ENCODE measurements around the gene TNFAIP1. TPM values are rescaled to one million over a fixed set of nuclear protein-coding genes. Genes with fewer than 3 reads are reported as not detected.
A peak's percentile ranks its signal among the peaks of the same experiment; 100 is the strongest.
"Not testable (repeated sequence)": the region's sequence is repeated elsewhere in the genome, so short reads cannot be mapped to it uniquely, and the experiment has no call there.

The TNFAIP1 gene, protein sequence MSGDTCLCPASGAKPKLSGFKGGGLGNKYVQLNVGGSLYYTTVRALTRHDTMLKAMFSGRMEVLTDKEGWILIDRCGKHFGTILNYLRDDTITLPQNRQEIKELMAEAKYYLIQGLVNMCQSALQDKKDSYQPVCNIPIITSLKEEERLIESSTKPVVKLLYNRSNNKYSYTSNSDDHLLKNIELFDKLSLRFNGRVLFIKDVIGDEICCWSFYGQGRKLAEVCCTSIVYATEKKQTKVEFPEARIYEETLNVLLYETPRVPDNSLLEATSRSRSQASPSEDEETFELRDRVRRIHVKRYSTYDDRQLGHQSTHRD
- 10 to 100 TPM; 26.2 to 32.1 TPM for total RNA-seq
- polyA plus RNA-seq = 10 to 100 TPM in 1 of 2 donors, 1 to 10 TPM in 1; 4.1 to 16.1 TPM

DNA sequence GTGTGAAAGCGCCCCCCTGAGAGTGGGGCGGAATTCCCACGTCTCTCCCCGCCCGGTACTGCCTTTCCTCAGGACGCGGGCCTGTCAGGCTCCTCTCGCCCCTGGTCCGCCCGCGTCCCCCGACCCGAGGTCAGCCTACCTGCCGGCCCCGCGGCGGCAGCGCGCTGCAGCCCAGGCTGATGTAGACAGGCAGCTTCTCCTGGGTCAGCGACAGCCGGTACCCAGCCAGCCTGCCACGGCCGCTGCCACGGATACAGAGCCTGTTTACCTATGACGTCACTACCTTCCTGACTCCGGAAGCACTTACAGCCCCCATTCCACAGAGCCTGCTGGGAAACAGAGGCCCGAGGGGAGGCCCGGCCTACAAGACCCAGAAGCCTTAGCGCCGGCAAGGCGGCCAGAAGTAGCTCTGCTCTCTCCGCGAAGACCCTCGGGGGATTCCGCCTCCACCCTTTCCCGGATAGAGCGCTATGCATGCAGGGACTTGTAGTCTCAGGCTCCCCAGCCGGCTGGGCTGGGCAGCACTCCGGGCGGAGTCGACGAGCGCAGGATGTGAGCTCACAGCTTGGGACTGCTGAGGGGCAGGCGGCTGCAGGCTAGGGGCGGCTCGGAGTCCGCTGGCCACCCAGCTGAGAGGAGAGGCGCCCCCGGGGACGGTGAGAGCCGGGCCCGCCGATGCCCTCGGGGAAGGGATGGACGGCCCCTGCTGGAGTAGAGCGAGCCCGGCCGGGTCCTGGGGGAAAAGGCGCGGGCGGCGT lies at the start of gene TNFAIP1, which contains the start of gene IFT20:
Gene TNFAIP1 (plus strand): TSS at position 561 of the 758 bp plus-strand sequence. CDS start 3,761 bp downstream, outside the sequence.
Gene IFT20 (minus strand): TSS at position 272 of the 758 bp plus-strand sequence. CDS start 3,487 bp downstream, outside the sequence.
- Histone ChIP-seq H3K9me3 (ENCODE audit: control insufficient read depth in 1 of 2, low read length in 2 of 2) (no peaks in the 10 kb centered on the region), H3K27ac (ENCODE audit: low read depth, low read length) (peak within 1 kb of the TSS; percentile 93), H3K27me3 (ENCODE audit: insufficient read depth, low read length) (no peaks in the 10 kb centered on the region), H3K36me3 (ENCODE audit: insufficient read depth, low read length) (peaks cover 12% of the 10 kb centered on the region), H3K4me1 (ENCODE audit: insufficient read depth, low read length) (peaks cover 30% of the 10 kb centered on the region), H3K4me3 (ENCODE audit: low read length in 2 of 2) (peak within 1 kb of the TSS; percentile 86 to 95)
- no peaks in the 10 kb centered on the region for H3K27me3 Mint-ChIP-seq
- peak within 1 kb of the TSS; percentile 97 to 98 (median 97) for H3K27ac Mint-ChIP-seq
- peaks cover 3 to 30% of the 10 kb centered on the region in 2 donors for H3K36me3 Mint-ChIP-seq
- peaks cover 29 to 66% (median 42%) of the 10 kb centered on the region in 4 donors for H3K4me1 Mint-ChIP-seq
- CTCF ChIA-PET (ENCODE audit: partially characterized antibody) = interaction anchor here (0.8 to 2.0 kb wide), 12 partner anchors 9 to 529 kb away, joined by 3 to 17 read pairs (median 4); partner anchors contain the start of genes POLDIP2 and PROCA1
- intact Hi-C loops (cut with micrococcal nuclease) = loop anchor here (1.0 kb wide), 4 partner anchors 16 to 84 kb away; partner anchors contain the start of genes POLDIP2, SARM1 and TMEM97
- POLR2A ChIA-PET (ENCODE audit: partially characterized antibody) = interaction anchor here (0.6 to 4.7 kb wide), 26 partner anchors 11 to 958 kb away, joined by 3 to 130 read pairs (median 4); partner anchors contain the start of genes BLTP2, LYRM9, NUFIP2 and PHF12
- H3K9me3 Mint-ChIP-seq = no peaks in the 10 kb centered on the region
- peak within 1 kb of the TSS; percentile 95 to 98 (median 97) for H3K4me3 Mint-ChIP-seq
- DNase-seq = peak; percentile 96 to 100 (median 99)

DNA sequence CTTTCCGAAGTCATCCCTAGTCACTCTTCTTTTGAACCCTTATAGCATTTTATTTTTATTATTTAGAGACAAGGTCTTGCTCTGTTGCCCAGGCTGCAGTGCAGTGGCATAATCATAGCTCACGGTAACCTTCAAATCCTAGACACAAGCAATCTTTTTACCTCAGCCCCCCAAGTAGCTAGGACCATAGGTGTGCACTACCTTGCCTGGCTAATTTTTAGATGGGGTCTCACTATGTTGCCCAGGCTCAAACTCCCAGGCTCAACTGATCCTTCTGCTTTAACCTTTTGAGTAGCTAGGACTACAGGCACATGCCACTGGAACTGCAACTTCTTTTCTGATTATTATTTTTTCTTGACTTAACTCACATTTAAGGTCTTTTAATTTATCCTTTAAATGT lies 49.6 kb upstream of the TNFAIP1 start:
- Mint-ChIP-seq H3K36me3 (no peaks in the 10 kb centered on the region), H3K27me3 (no peaks in the 10 kb centered on the region), H3K27ac (no peak overlapping the region), H3K4me1 (no peaks in the 10 kb centered on the region), H3K9me3 (no peaks in the 10 kb centered on the region), H3K4me3 (no peak overlapping the region)
- intact Hi-C loops (cut with micrococcal nuclease) = no loop called here
- Histone ChIP-seq H3K4me3 (ENCODE audit: low read length in 2 of 2) (no peak overlapping the region), H3K4me1 (ENCODE audit: insufficient read depth, low read length) (no peaks in the 10 kb centered on the region), H3K36me3 (ENCODE audit: insufficient read depth, low read length) (no peaks in the 10 kb centered on the region), H3K27ac (ENCODE audit: low read depth, low read length) (no peak overlapping the region), H3K27me3 (ENCODE audit: insufficient read depth, low read length) (no peaks in the 10 kb centered on the region), H3K9me3 (ENCODE audit: control insufficient read depth in 1 of 2, low read length in 2 of 2) (no peaks in the 10 kb centered on the region)
- CTCF ChIA-PET (ENCODE audit: partially characterized antibody) = interaction anchor here (1.7 kb wide), 1 partner anchor 10 kb away, joined by 3 read pairs; no protein-coding TSS in a partner anchor
- DNase-seq = no peak
- POLR2A ChIA-PET (ENCODE audit: partially characterized antibody) = interaction anchor here (1.0 kb wide), 1 partner anchor 14 kb away, joined by 3 read pairs; no protein-coding TSS in a partner anchor

DNA sequence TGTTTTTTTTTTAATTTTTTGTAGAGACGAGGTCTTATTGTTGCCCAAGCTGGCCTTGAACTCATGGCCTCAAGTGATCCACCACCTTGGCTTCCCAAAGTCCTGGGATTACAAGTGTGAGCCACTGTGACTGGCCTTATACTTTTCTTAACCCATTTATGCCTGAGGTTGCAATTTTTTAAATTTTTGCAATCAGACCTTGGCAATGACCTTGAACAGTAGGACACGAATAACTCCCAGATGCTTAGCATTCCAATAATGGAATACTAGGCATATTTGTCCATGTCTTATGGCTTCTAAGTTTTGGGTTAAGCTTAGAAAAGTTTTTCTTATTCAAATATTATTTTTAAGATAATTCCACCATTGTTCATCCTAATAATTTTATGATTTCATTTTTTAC lies 44.9 kb upstream of the TNFAIP1 start:
- ChIA-PET POLR2A (ENCODE audit: partially characterized antibody) (no interaction called here), CTCF (ENCODE audit: partially characterized antibody) (interaction anchor here (2.4 kb wide), 1 partner anchor 39 kb away, joined by 5 read pairs; no protein-coding TSS in a partner anchor)
- Histone ChIP-seq H3K27me3 (ENCODE audit: insufficient read depth, low read length) (no peaks in the 10 kb centered on the region), H3K4me1 (ENCODE audit: insufficient read depth, low read length) (no peaks in the 10 kb centered on the region), H3K27ac (ENCODE audit: low read depth, low read length) (no peak overlapping the region), H3K36me3 (ENCODE audit: insufficient read depth, low read length) (no peaks in the 10 kb centered on the region), H3K4me3 (ENCODE audit: low read length in 2 of 2) (no peak overlapping the region), H3K9me3 (ENCODE audit: control insufficient read depth in 1 of 2, low read length in 2 of 2) (no peaks in the 10 kb centered on the region)
- intact Hi-C loops (cut with micrococcal nuclease) = no loop called here
- Mint-ChIP-seq H3K4me1 (no peaks in the 10 kb centered on the region), H3K27me3 (peaks cover 4% of the 10 kb centered on the region in 2 donors), H3K27ac (no peak overlapping the region), H3K4me3 (no peak overlapping the region), H3K36me3 (no peaks in the 10 kb centered on the region), H3K9me3 (no peaks in the 10 kb centered on the region)
- DNase-seq = no peak

DNA sequence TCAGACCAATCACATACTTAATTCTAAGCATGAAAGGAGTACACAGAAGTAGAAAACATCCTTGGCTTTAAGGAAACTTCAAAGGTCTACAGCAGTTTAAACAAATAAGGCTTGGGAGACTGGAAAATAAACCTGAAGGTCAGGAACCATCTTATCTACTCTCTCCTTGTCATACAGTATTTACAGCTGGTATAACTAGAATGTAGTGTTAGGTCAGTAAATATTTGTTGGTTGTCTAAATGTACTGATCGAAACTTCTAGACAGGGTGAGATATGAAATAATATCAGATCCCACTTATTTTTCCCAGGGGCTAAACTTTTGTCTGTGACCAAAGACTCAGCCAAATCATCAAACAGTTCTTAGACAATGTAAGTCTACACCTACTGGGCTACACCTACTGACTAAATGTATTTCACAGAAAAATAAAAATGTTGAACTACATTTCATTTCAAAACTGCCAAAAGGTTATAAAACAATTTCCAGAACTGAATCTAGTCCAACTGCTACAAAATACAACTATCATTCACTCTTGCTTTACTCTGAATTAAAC lies 43.7 kb upstream of the TNFAIP1 start:
- peaks cover 4% of the 10 kb centered on the region in 2 donors for H3K27me3 Mint-ChIP-seq
- no peak overlapping the region for H3K27ac ChIP-seq (ENCODE audit: low read depth, low read length)
- no peak overlapping the region for H3K4me3 ChIP-seq (ENCODE audit: low read length in 2 of 2)
- POLR2A ChIA-PET (ENCODE audit: partially characterized antibody) = no interaction called here
- H3K36me3 ChIP-seq (ENCODE audit: insufficient read depth, low read length) = no peaks in the 10 kb centered on the region
- CTCF ChIA-PET (ENCODE audit: partially characterized antibody) = interaction anchor here (1.5 to 2.4 kb wide), 2 partner anchors 36 to 41 kb away, joined by 3 to 5 read pairs; no protein-coding TSS in a partner anchor
- no peaks in the 10 kb centered on the region for H3K36me3 Mint-ChIP-seq
- H3K4me3 Mint-ChIP-seq = no peak overlapping the region
- DNase-seq = no peak
- no peak overlapping the region for H3K27ac Mint-ChIP-seq
- H3K4me1 ChIP-seq (ENCODE audit: insufficient read depth, low read length) = no peaks in the 10 kb centered on the region
- no peaks in the 10 kb centered on the region for H3K9me3 ChIP-seq (ENCODE audit: control insufficient read depth in 1 of 2, low read length in 2 of 2)
- H3K4me1 Mint-ChIP-seq = no peaks in the 10 kb centered on the region
- H3K9me3 Mint-ChIP-seq = no peaks in the 10 kb centered on the region
- intact Hi-C loops (cut with micrococcal nuclease) = no loop called here
- no peaks in the 10 kb centered on the region for H3K27me3 ChIP-seq (ENCODE audit: insufficient read depth, low read length)

DNA sequence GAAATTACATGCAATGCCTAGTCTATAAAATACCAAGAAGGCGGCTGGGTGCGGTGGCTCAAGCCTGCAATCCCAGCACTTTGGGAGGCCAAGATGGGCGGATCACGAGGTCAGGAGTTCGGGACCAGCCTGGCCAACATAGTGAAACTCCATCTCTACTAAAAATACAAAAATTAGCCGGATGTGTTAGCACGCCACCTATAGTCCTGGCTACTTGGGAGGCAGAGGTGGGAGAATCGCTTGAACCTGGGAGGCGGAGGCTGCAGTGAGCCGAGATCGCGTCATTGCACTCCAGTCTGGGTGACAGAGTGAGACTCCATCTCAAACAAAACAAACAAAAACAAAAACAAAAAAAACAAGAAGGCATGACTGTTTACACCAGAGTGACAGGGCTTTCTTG lies 42.7 kb upstream of the TNFAIP1 start:
- H3K36me3 ChIP-seq (ENCODE audit: insufficient read depth, low read length); H3K9me3 ChIP-seq (ENCODE audit: control insufficient read depth in 1 of 2, low read length in 2 of 2); H3K27me3 Mint-ChIP-seq; H3K27ac Mint-ChIP-seq; H3K36me3 Mint-ChIP-seq; H3K4me3 ChIP-seq (ENCODE audit: low read length in 2 of 2); DNase-seq; H3K27me3 ChIP-seq (ENCODE audit: insufficient read depth, low read length); H3K9me3 Mint-ChIP-seq; H3K27ac ChIP-seq (ENCODE audit: low read depth, low read length); POLR2A ChIA-PET (ENCODE audit: partially characterized antibody); H3K4me1 Mint-ChIP-seq; H3K4me1 ChIP-seq (ENCODE audit: insufficient read depth, low read length); H3K4me3 Mint-ChIP-seq; intact Hi-C loops (cut with micrococcal nuclease): not testable (repeated sequence)
- CTCF ChIA-PET (ENCODE audit: partially characterized antibody) = interaction anchor here (1.5 kb wide), 1 partner anchor 37 kb away, joined by 3 read pairs; no protein-coding TSS in a partner anchor

DNA sequence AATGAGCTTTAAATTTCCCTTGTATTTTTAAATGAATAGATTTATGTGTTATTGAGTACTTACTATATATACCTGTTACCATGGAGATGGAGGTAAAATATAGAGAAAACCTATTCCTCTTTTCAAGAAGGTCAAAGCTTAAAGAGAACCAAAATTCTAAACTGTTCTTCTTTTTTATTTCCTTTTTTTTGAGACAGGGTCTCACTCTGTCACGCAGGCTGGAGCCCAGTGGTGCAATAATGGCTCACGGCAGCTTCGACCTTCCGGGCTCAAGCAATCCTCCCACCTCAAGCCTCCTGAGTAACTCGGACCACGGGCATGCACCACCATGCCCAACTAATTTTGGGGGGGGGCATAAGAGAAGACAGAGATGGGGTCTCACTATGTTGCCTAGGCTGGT lies 41.6 kb upstream of the TNFAIP1 start:
- CTCF ChIA-PET (ENCODE audit: partially characterized antibody) = interaction anchor here (1.0 kb wide), 1 partner anchor 42 kb away, joined by 3 read pairs; no protein-coding TSS in a partner anchor
- H3K9me3 ChIP-seq (ENCODE audit: control insufficient read depth in 1 of 2, low read length in 2 of 2) = no peaks in the 10 kb centered on the region
- no peak overlapping the region for H3K27ac Mint-ChIP-seq

More for the DNA sequence above, 41.6 kb upstream of the TNFAIP1 start:
- no peak overlapping the region for H3K27ac ChIP-seq (ENCODE audit: low read depth, low read length)
- H3K4me3 ChIP-seq (ENCODE audit: low read length in 2 of 2) = no peak overlapping the region
- DNase-seq = no peak
- intact Hi-C loops (cut with micrococcal nuclease) = no loop called here
- Mint-ChIP-seq H3K27me3 (peaks cover 4% of the 10 kb centered on the region in 2 donors), H3K4me3 (no peak overlapping the region), H3K4me1 (no peaks in the 10 kb centered on the region), H3K9me3 (no peaks in the 10 kb centered on the region), H3K36me3 (no peaks in the 10 kb centered on the region)
- H3K4me1 ChIP-seq (ENCODE audit: insufficient read depth, low read length) = no peaks in the 10 kb centered on the region
- no peaks in the 10 kb centered on the region for H3K36me3 ChIP-seq (ENCODE audit: insufficient read depth, low read length)
- no peaks in the 10 kb centered on the region for H3K27me3 ChIP-seq (ENCODE audit: insufficient read depth, low read length)
- POLR2A ChIA-PET (ENCODE audit: partially characterized antibody) = no interaction called here
